RWPE1 (cell line): ENCODE data around the gene OTOGL.
"Not testable (repeated sequence)": the region's sequence is repeated elsewhere in the genome, so short reads cannot be mapped to it uniquely, and the experiment has no call there.

Source experiments
- CTCF ChIA-PET: fragments of 350-600 bp; sonication (Branson Sonifier 250); formaldehyde crosslinking; extraction: SDS; loops from one replicate; lab custom pipeline; 2021; lab: Yijun Ruan, JAX
- POLR2A ChIA-PET: fragments of 400-600 bp; formaldehyde crosslinking; extraction: SDS; loops from one replicate; lab custom pipeline; 2020; ENCODE audit warnings: antibody characterized with exemption; ENCODE audit not compliant: low non-redundant PET; lab: Yijun Ruan, JAX
- DNase-seq: peaks from one replicate; pipeline ENCODE4 v3.0.0; 2012; ENCODE audit warnings: low spot score
- H3K27ac ChIP-seq: fragments of 450-650 bp; 2 replicates; pipeline ENCODE4 v1.5.1; 2017
- CTCF ChIP-seq: fragments of 450-650 bp; conservative IDR thresholded peaks from 2 replicates; pipeline ENCODE4 v1.5.1; 2017; ENCODE audit warnings: low read depth, mild to moderate bottlenecking

OTOGL gene

GRCh38 chr12:80242321-80242720, 143.0 kb downstream of the OTOGL start:
- no peak for DNase-seq
- TF ChIP-seq CTCF: no peak
- CTCF ChIA-PET: no interaction called here
- no peak overlapping the region for H3K27ac ChIP-seq
- POLR2A ChIA-PET: no interaction called here

GRCh38 chr12:80249581-80249980, 150.2 kb downstream of the OTOGL start:
- POLR2A ChIA-PET, H3K27ac ChIP-seq, CTCF ChIA-PET, DNase-seq: not testable (repeated sequence)

- ChIA-PET CTCF (interaction anchor here (0.6 kb wide), 1 partner anchor 63 kb away, joined by 4 read pairs; no protein-coding TSS in a partner anchor), POLR2A (no interaction called here)
- no peak for TF ChIP-seq CTCF
- DNase-seq: no peak
- H3K27ac ChIP-seq: no peak overlapping the region
Observed at GRCh38 chr12:80257920-80258319, 158.6 kb downstream of the OTOGL start.

- no peak for TF ChIP-seq CTCF
- no peak overlapping the region for H3K27ac ChIP-seq
- ChIA-PET POLR2A (no interaction called here), CTCF (no interaction called here)
- DNase-seq: no peak
Observed at GRCh38 chr12:80260269-80260668, 160.9 kb downstream of the OTOGL start.

GRCh38 chr12:80261403-80261802, 162.1 kb downstream of the OTOGL start:
- ChIA-PET CTCF (interaction anchor here (0.8 kb wide), 1 partner anchor 9 kb away, joined by 3 read pairs; no protein-coding TSS in a partner anchor), POLR2A (no interaction called here)
- no peak for DNase-seq
- no peak for TF ChIP-seq CTCF
- H3K27ac ChIP-seq: no peak overlapping the region

GRCh38 chr12:80262346-80262745, 163.0 kb downstream of the OTOGL start:
- CTCF ChIA-PET: interaction anchor here (0.8 kb wide), 1 partner anchor 8 kb away, joined by 3 read pairs; no protein-coding TSS in a partner anchor
- POLR2A ChIA-PET: no interaction called here
- no peak overlapping the region for H3K27ac ChIP-seq
- TF ChIP-seq CTCF: no peak
- DNase-seq: no peak

- TF ChIP-seq CTCF: no peak
- no peak for DNase-seq
- H3K27ac ChIP-seq: no peak overlapping the region
- ChIA-PET CTCF (interaction anchor here (0.6 kb wide), 1 partner anchor 446 kb away, joined by 4 read pairs; no protein-coding TSS in a partner anchor), POLR2A (no interaction called here)
Observed at GRCh38 chr12:80262771-80263170, 163.4 kb downstream of the OTOGL start.
